WTC11 (cell line): ENCODE measurements around the gene IL17RD. TPM values are rescaled to one million over a fixed set of nuclear protein-coding genes. Genes with fewer than 3 reads are reported as not detected.

Experiments
- ATAC-seq: fragments of 200-7000 bp; cut with Tn5 transposase; 2 replicates; pipeline ENCODE4 v1.10.0; 2021; ENCODE audit warnings: mild to moderate bottlenecking, moderate library complexity
- CTCF ChIA-PET: fragments of 300-600 bp; sonication (Branson Sonifier 250); formaldehyde crosslinking; loops from one replicate; lab custom pipeline; 2021; ENCODE audit warnings: antibody characterized with exemption; lab: Charles Lee
- POLR2A ChIA-PET: fragments of 350-600 bp; sonication (Branson Sonifier 250); formaldehyde crosslinking; loops from one replicate; lab custom pipeline; 2021; ENCODE audit warnings: antibody characterized with exemption; lab: Charles Lee
- DNase-seq: peaks from one replicate; pipeline ENCODE4 v3.0.0; 2021; ENCODE audit warnings: low spot score
- H3K27ac Mint-ChIP-seq: 2 replicates; pipeline ENCODE4 v1.8.0; 2021; ENCODE audit warnings: mixed read lengths
- H3K27me3 Mint-ChIP-seq: 2 replicates; pipeline ENCODE4 v1.8.0; 2021; ENCODE audit warnings: low read depth, mild to moderate bottlenecking, moderate library complexity, mixed read lengths
- H3K36me3 Mint-ChIP-seq: 2 replicates; pipeline ENCODE4 v1.8.0; 2021; ENCODE audit warnings: mixed read lengths
- H3K4me1 Mint-ChIP-seq: 2 replicates; pipeline ENCODE4 v1.8.0; 2022; ENCODE audit warnings: mixed read lengths
- H3K4me3 Mint-ChIP-seq: 2 replicates; pipeline ENCODE4 v1.8.0; 2021; ENCODE audit warnings: mild to moderate bottlenecking, moderate library complexity, mixed read lengths
- H3K9me3 Mint-ChIP-seq: 2 replicates; pipeline ENCODE4 v1.8.0; 2021; ENCODE audit warnings: mixed read lengths
- ATF2 ChIP-seq: sonication (generic); formaldehyde crosslinking; IDR thresholded peaks from 2 replicates; pipeline ENCODE4 v1.8.1; 2022; ENCODE audit warnings: low read depth, missing genetic modification reagents, borderline replicate concordance
- EMX1 ChIP-seq: fragments of 250-450 bp; sonication (Bioruptor Pico); IDR thresholded peaks from 2 replicates; pipeline ENCODE4 v1.8.0; 2021; ENCODE audit warnings: mild to moderate bottlenecking
- GTF2I ChIP-seq: fragments of 250-450 bp; sonication (Bioruptor Pico); conservative IDR thresholded peaks from 2 replicates; pipeline ENCODE4 v1.4.0; 2021; ENCODE audit warnings: mild to moderate bottlenecking
- JAZF1 ChIP-seq: fragments of 250-450 bp; sonication (Bioruptor Pico); IDR thresholded peaks from 2 replicates; pipeline ENCODE4 v1.9.0; 2021; ENCODE audit warnings: moderate library complexity, mild to moderate bottlenecking, inconsistent platforms
- KAT7 ChIP-seq: sonication (generic); formaldehyde crosslinking; IDR thresholded peaks from 2 replicates; pipeline ENCODE4 v1.8.1; 2023; ENCODE audit warnings: missing genetic modification reagents, mild to moderate bottlenecking, borderline replicate concordance
- SMAD3 ChIP-seq: sonication (generic); formaldehyde crosslinking; IDR thresholded peaks from 2 replicates; pipeline ENCODE4 v1.8.0; 2022; ENCODE audit warnings: missing genetic modification reagents, mild to moderate bottlenecking, borderline replicate concordance
- TEAD1 ChIP-seq: sonication (generic); formaldehyde crosslinking; IDR thresholded peaks from 2 replicates; pipeline ENCODE4 v1.8.0; 2022; ENCODE audit warnings: mild to moderate bottlenecking, missing genetic modification reagents
- ZBTB21 ChIP-seq: sonication (generic); formaldehyde crosslinking; IDR thresholded peaks from 2 replicates; pipeline ENCODE4 v1.8.1; 2023; ENCODE audit warnings: mild to moderate bottlenecking, missing genetic modification reagents, borderline replicate concordance
- ZNF138 ChIP-seq: sonication (generic); formaldehyde crosslinking; conservative IDR thresholded peaks from 2 replicates; pipeline ENCODE4 v1.8.1; 2022; ENCODE audit warnings: mild to moderate bottlenecking, moderate library complexity, missing genetic modification reagents
- ZNF416 ChIP-seq: fragments of 250-450 bp; sonication (Bioruptor Pico); IDR thresholded peaks from 2 replicates; pipeline ENCODE4 v1.9.0; 2021; ENCODE audit warnings: mild to moderate bottlenecking, inconsistent platforms
- ZNF423 ChIP-seq: fragments of 250-450 bp; sonication (Bioruptor Pico); IDR thresholded peaks from 2 replicates; pipeline ENCODE4 v2.1.2; 2022; ENCODE audit warnings: mild to moderate bottlenecking, moderate library complexity
- ZSCAN18 ChIP-seq: fragments of 250-450 bp; sonication (Bioruptor Pico); IDR thresholded peaks from 2 replicates; pipeline ENCODE4 v2.1.2; 2022; ENCODE audit warnings: mild to moderate bottlenecking, moderate library complexity
- total RNA-seq: library from RNA; stranded (reverse); gene quantifications from 3 replicates; pipeline ENCODE4 v1.2.3, GENCODE V29; 2021
- TF ChIP-seq, protein P1 (sequence below): sonication (generic); formaldehyde crosslinking; IDR thresholded peaks from 2 replicates; pipeline ENCODE4 v1.8.1; 2023; ENCODE audit warnings: mild to moderate bottlenecking, missing genetic modification reagents
- TF ChIP-seq, protein P2 (sequence below): fragments of 250-450 bp; sonication (Bioruptor Pico); conservative IDR thresholded peaks from 2 replicates; pipeline ENCODE4 v1.9.0; 2021; ENCODE audit warnings: mild to moderate bottlenecking
- TF ChIP-seq, protein P3 (sequence below): sonication (generic); formaldehyde crosslinking; IDR thresholded peaks from 2 replicates; pipeline ENCODE4 v1.8.0; 2022; ENCODE audit warnings: mild to moderate bottlenecking, missing genetic modification reagents
- TF ChIP-seq, protein P4 (sequence below): fragments of 250-450 bp; sonication (Bioruptor Pico); IDR thresholded peaks from 2 replicates; pipeline ENCODE4 v1.9.0; 2021; ENCODE audit warnings: mild to moderate bottlenecking
- TF ChIP-seq, protein P5 (sequence below): sonication (generic); formaldehyde crosslinking; IDR thresholded peaks from 2 replicates; pipeline ENCODE4 v1.8.1; 2023; ENCODE audit warnings: mild to moderate bottlenecking, missing genetic modification reagents, borderline replicate concordance

Gene IL17RD
- total RNA-seq, 1 experiment from 2014 or later: 72.9 TPM

GRCh38 chr3:57160076-57160764 is 4.9 kb downstream of the IL17RD start:
- Mint-ChIP-seq H3K36me3 (no peaks in the 10 kb centered on the region), H3K4me3 (peak overlapping the region; percentile 57), H3K4me1 (peaks cover 82% of the 10 kb centered on the region), H3K27ac (peak overlapping the region; percentile 96), H3K27me3 (peaks cover 16% of the 10 kb centered on the region)
- ChIA-PET POLR2A (interaction anchor here (0.6 to 2.7 kb wide), 5 partner anchors 8 to 58 kb away, joined by 3 to 22 read pairs (median 3); no protein-coding TSS in a partner anchor), CTCF (interaction anchor here (0.8 to 2.3 kb wide), 14 partner anchors 8 to 60 kb away, joined by 3 to 20 read pairs (median 5); no protein-coding TSS in a partner anchor)
- no peak for DNase-seq
- TF ChIP-seq, protein P1, sequence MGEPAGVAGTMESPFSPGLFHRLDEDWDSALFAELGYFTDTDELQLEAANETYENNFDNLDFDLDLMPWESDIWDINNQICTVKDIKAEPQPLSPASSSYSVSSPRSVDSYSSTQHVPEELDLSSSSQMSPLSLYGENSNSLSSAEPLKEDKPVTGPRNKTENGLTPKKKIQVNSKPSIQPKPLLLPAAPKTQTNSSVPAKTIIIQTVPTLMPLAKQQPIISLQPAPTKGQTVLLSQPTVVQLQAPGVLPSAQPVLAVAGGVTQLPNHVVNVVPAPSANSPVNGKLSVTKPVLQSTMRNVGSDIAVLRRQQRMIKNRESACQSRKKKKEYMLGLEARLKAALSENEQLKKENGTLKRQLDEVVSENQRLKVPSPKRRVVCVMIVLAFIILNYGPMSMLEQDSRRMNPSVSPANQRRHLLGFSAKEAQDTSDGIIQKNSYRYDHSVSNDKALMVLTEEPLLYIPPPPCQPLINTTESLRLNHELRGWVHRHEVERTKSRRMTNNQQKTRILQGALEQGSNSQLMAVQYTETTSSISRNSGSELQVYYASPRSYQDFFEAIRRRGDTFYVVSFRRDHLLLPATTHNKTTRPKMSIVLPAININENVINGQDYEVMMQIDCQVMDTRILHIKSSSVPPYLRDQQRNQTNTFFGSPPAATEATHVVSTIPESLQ (CRISPR knock-in tag): no peak
- TF ChIP-seq, protein P2, sequence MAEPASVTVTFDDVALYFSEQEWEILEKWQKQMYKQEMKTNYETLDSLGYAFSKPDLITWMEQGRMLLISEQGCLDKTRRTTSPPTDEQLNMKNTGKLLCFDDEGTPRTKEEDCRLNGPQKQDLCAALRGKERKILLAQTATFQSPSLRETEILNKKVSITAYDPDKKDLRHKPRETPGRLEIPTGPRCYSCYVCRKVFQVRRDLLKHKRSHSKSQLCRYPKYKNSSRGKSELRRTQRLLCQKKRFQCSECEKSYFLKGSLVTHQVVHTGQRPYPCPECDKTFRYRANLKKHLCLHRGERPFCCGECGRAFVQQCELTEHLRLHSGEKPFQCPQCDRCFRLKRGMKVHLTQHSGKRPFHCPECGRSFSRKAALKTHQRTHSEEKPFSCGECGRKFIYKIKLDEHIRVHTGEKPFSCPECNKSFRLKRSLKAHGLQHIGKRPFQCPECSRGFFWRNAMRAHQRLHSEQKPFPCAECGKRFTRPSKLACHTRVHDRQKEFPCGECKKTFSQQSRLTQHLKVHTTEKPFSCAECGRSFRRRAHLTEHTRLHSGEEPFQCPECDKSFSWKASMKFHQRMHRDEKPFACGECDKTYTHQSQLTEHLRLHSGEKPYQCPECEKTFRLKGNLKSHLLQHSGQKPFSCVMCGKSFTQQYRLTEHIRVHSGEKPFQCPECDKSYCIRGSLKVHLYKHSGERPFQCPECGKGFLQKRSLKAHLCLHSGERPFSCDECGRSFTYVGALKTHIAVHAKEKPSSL (CRISPR knock-in tag): no peak
- TF ChIP-seq, protein P3, sequence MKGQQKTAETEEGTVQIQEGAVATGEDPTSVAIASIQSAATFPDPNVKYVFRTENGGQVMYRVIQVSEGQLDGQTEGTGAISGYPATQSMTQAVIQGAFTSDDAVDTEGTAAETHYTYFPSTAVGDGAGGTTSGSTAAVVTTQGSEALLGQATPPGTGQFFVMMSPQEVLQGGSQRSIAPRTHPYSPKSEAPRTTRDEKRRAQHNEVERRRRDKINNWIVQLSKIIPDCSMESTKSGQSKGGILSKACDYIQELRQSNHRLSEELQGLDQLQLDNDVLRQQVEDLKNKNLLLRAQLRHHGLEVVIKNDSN (CRISPR knock-in tag): no peak
- 0 out of 2 replicates have a peak, but pooled peaks have one; percentile 23 for TF ChIP-seq ZBTB21 (CRISPR knock-in tag)
- TF ChIP-seq, protein P4, sequence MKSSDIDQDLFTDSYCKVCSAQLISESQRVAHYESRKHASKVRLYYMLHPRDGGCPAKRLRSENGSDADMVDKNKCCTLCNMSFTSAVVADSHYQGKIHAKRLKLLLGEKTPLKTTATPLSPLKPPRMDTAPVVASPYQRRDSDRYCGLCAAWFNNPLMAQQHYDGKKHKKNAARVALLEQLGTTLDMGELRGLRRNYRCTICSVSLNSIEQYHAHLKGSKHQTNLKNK (CRISPR knock-in tag): no peak
- TF ChIP-seq GTF2I (CRISPR knock-in tag): no peak
- TF ChIP-seq ZNF416 (CRISPR knock-in tag): no peak
- no peak for TF ChIP-seq KAT7 (CRISPR knock-in tag)
- TF ChIP-seq, all 79 proteins: peak for 1
- no peaks in the 10 kb centered on the region for H3K9me3 Mint-ChIP-seq
- peak; percentile 10 for ATAC-seq

DNA sequence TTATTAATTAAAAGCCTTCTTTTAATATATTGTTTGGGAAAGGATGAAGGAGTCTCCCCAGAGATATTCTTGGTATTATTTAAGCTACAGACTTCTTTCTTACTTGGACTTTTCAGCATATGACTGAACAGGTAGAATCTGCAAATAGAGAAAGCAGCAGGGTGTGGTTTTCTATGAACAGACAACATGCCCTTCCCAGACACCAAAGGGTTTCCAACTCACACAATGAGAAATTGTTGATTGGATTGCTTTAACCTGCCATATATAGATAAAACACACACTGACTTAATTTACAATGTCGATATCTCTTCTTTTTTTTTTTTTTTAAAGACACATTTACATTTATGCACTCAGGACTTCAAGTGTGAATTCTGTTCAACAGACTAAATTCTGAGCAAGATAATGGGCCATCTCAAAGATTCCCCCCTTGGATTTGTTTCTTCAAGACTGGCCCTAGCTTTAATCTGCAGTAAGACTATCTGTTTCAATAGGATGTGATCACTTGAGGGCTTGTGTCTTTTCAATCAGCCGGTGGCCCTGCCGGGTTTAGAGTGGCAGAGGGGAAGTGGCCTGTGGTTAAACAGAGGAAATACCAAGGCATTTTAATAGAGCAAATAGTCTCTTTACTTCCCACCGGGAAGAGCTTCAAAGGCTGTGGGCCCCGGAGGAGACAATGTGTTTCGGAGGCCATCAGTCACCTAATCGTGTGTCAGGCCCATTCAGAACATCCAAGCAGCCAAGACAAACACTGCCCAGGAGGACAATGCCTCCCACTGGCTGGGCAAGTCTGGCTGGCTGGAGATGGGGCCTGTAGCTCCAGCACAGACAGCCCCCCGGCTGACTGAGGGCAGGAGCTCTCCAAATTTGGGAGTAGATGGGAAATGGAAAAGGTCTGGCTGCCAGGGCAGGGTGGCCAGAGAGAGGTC is 6.1 kb downstream of the IL17RD start:
- Mint-ChIP-seq H3K9me3 (no peaks in the 10 kb centered on the region), H3K4me1 (peaks cover 93% of the 10 kb centered on the region), H3K4me3 (peak overlapping the region; percentile 22), H3K27ac (peak overlapping the region; percentile 96), H3K27me3 (peaks cover 16% of the 10 kb centered on the region), H3K36me3 (no peaks in the 10 kb centered on the region)
- ATAC-seq: peak; percentile 65
- DNase-seq: peak; percentile 31
- ChIA-PET POLR2A (interaction anchor here (0.6 to 2.7 kb wide), 5 partner anchors 14 to 38 kb away, joined by 3 to 22 read pairs (median 5); no protein-coding TSS in a partner anchor), CTCF (interaction anchor here (0.6 to 2.3 kb wide), 15 partner anchors 10 to 364 kb away, joined by 3 to 20 read pairs (median 4); no protein-coding TSS in a partner anchor)
- TF ChIP-seq, protein P3 (CRISPR knock-in tag): peak; percentile 44; the same call in 1 of the 2 replicates
- TF ChIP-seq ZNF423 (peak; percentile 27; the same call in 1 of the 2 replicates), ATF2 (CRISPR knock-in tag) (no peak), ZSCAN18 (no peak), SMAD3 (peak; percentile 76; the same call in 1 of the 2 replicates), ZNF138 (CRISPR knock-in tag) (no peak), TEAD1 (CRISPR knock-in tag) (peak; percentile 94), JAZF1 (CRISPR knock-in tag) (no peak), EMX1 (CRISPR knock-in tag) (no peak)
- TF ChIP-seq, protein P5, sequence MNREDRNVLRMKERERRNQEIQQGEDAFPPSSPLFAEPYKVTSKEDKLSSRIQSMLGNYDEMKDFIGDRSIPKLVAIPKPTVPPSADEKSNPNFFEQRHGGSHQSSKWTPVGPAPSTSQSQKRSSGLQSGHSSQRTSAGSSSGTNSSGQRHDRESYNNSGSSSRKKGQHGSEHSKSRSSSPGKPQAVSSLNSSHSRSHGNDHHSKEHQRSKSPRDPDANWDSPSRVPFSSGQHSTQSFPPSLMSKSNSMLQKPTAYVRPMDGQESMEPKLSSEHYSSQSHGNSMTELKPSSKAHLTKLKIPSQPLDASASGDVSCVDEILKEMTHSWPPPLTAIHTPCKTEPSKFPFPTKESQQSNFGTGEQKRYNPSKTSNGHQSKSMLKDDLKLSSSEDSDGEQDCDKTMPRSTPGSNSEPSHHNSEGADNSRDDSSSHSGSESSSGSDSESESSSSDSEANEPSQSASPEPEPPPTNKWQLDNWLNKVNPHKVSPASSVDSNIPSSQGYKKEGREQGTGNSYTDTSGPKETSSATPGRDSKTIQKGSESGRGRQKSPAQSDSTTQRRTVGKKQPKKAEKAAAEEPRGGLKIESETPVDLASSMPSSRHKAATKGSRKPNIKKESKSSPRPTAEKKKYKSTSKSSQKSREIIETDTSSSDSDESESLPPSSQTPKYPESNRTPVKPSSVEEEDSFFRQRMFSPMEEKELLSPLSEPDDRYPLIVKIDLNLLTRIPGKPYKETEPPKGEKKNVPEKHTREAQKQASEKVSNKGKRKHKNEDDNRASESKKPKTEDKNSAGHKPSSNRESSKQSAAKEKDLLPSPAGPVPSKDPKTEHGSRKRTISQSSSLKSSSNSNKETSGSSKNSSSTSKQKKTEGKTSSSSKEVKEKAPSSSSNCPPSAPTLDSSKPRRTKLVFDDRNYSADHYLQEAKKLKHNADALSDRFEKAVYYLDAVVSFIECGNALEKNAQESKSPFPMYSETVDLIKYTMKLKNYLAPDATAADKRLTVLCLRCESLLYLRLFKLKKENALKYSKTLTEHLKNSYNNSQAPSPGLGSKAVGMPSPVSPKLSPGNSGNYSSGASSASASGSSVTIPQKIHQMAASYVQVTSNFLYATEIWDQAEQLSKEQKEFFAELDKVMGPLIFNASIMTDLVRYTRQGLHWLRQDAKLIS (CRISPR knock-in tag): 0 out of 2 replicates have a peak, but pooled peaks have one; percentile 19
